ENCODE results near the gene ZMYND8. TPM values are rescaled to one million over a fixed set of nuclear protein-coding genes. Genes with fewer than 3 reads are reported as not detected.

The ZMYND8 gene
- total and polyA plus RNA-seq, 2 donors (not counting 1 experiment from before 2014, with no cell fraction given): 12.6 to 13.0 TPM

DNA sequence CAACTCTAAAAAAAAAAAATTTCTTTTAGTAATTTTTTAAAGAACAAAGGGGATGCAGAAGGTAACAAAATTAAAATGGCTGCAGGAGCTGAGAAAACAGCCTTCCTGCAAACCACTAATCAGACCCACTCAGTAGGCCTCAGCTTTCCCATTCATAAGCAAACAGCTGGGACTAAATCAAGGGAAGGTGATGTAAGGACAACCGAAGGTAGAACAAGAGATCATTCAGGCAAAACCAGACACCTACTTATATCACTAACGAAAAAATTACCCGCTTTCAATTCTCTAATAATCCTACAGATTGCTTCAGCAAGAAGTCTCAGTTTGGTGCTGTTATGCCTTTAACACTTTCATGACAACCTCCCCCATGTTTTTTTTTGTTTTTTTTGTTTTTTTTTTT is 124.0 kb downstream of the ZMYND8 start:
- Histone ChIP-seq H3K4me3 (replicated peaks in 1 of 4; ENCODE audit: control extremely low read depth in 1 of 4, insufficient read depth in 1 of 4, low read depth in 3 of 4, low read length in 4 of 4) (no peak overlapping the region), H3K4me2 (ENCODE audit: extremely low read depth, insufficient read depth, low read length) (no peak overlapping the region), H3K9me3 (ENCODE audit: control insufficient read depth, insufficient read depth, low read depth, low read length) (no peaks in the 10 kb centered on the region), H3K4me1 (ENCODE audit: control insufficient read depth, extremely low read depth, insufficient read depth, low read length) (no peaks in the 10 kb centered on the region), H3K9ac (ENCODE audit: insufficient read depth, low read length) (no peak overlapping the region), H4K20me1 (ENCODE audit: control insufficient read depth, extremely low read depth, insufficient read depth, low read length) (no peaks in the 10 kb centered on the region), H2AFZ (ENCODE audit: low read length) (no peak overlapping the region), H3K36me3 (ENCODE audit: control insufficient read depth, insufficient read depth, low read length) (peaks cover 16% of the 10 kb centered on the region), H3K79me2 (ENCODE audit: control insufficient read depth, insufficient read depth, low read length) (no peaks in the 10 kb centered on the region), H3K27me3 (ENCODE audit: control insufficient read depth, insufficient read depth, low read length) (no peaks in the 10 kb centered on the region), H3K27ac (ENCODE audit: insufficient read depth, low read length) (no peak overlapping the region)
- no peak for DNase-seq (ENCODE audit: low read depth in 2 of 2)
- TF ChIP-seq EZH2 (IDR thresholded peaks at IDR 0.05; ENCODE audit: low read length, missing control alignments): no peak
- TF ChIP-seq, protein P1, sequence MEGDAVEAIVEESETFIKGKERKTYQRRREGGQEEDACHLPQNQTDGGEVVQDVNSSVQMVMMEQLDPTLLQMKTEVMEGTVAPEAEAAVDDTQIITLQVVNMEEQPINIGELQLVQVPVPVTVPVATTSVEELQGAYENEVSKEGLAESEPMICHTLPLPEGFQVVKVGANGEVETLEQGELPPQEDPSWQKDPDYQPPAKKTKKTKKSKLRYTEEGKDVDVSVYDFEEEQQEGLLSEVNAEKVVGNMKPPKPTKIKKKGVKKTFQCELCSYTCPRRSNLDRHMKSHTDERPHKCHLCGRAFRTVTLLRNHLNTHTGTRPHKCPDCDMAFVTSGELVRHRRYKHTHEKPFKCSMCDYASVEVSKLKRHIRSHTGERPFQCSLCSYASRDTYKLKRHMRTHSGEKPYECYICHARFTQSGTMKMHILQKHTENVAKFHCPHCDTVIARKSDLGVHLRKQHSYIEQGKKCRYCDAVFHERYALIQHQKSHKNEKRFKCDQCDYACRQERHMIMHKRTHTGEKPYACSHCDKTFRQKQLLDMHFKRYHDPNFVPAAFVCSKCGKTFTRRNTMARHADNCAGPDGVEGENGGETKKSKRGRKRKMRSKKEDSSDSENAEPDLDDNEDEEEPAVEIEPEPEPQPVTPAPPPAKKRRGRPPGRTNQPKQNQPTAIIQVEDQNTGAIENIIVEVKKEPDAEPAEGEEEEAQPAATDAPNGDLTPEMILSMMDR (conservative IDR thresholded peaks at IDR 0.05 in 1 of 2, IDR thresholded peaks at IDR 0.05 in 1 of 2; ENCODE audit: low read depth in 1 of 2, low read length in 2 of 2): no peak

DNA sequence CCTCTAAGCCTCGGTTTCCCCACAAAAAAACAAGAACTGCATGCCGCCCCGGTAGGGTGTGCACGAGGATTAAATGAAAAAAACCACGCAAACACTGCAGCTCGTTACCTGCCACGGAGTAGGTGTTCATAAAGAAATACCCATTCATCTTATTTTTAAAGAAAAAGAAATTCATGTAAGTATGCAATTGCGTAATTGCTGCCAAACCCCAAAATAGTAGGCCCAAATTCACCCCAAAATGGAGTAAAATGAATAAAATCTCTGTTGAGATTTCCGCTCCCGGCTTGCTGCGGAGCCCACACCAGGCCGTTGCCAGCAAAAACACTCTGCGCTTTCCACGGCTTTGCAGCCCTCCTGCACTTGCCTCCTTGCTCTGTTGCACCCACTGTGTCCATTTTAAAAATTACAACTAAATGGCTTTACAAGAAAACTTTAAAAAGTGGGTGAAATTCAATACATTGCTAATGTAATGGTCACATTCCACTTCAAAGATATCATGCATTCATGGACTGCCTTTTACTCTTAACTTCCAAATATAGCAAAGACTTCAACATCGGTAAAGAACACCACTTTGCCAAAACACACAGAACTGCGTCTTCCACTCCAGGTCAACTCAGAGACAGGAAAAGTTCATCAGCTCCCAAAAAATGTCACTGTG is 125.0 kb downstream of the ZMYND8 start:
- Histone ChIP-seq H3K36me3 (ENCODE audit: control insufficient read depth, insufficient read depth, low read length) (peaks cover 21% of the 10 kb centered on the region), H4K20me1 (ENCODE audit: control insufficient read depth, extremely low read depth, insufficient read depth, low read length) (no peaks in the 10 kb centered on the region), H2AFZ (ENCODE audit: low read length) (no peak overlapping the region), H3K4me2 (ENCODE audit: extremely low read depth, insufficient read depth, low read length) (no peak overlapping the region), H3K9me3 (ENCODE audit: control insufficient read depth, insufficient read depth, low read depth, low read length) (no peaks in the 10 kb centered on the region), H3K27me3 (ENCODE audit: control insufficient read depth, insufficient read depth, low read length) (no peaks in the 10 kb centered on the region), H3K9ac (ENCODE audit: insufficient read depth, low read length) (no peak overlapping the region), H3K4me1 (ENCODE audit: control insufficient read depth, extremely low read depth, insufficient read depth, low read length) (no peaks in the 10 kb centered on the region), H3K27ac (ENCODE audit: insufficient read depth, low read length) (no peak overlapping the region), H3K79me2 (ENCODE audit: control insufficient read depth, insufficient read depth, low read length) (no peaks in the 10 kb centered on the region), H3K4me3 (replicated peaks in 1 of 4; ENCODE audit: control extremely low read depth in 1 of 4, insufficient read depth in 1 of 4, low read depth in 3 of 4, low read length in 4 of 4) (no peak overlapping the region)
- no peak for TF ChIP-seq EZH2 (IDR thresholded peaks at IDR 0.05; ENCODE audit: low read length, missing control alignments)
- TF ChIP-seq, protein P1 (conservative IDR thresholded peaks at IDR 0.05 in 1 of 2, IDR thresholded peaks at IDR 0.05 in 1 of 2; ENCODE audit: low read depth in 1 of 2, low read length in 2 of 2): no peak
- DNase-seq (ENCODE audit: low read depth in 2 of 2): peak; percentile 72 to 91

DNA sequence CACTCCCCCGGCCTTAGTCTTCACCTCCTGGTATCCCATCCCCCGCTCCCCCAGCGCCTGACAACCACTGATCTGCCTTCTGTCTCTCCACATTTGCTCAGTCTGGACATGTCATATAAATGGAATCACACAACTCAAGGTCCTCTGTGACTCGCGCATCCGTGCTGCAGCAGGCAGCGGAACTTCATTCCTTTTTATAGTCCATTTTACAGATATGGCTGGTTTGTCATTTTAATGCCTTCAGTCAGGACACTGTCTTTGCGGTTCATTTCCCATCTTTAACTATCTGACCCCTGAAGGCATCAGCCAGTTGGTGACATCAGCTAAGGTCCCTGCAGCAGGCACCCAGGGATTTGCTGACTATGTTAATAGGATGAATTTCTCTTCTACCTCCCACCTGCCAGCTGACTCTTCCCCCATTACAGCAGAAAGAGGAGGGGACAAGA is 125.7 kb downstream of the ZMYND8 start:
- Histone ChIP-seq H3K4me1 (ENCODE audit: control insufficient read depth, extremely low read depth, insufficient read depth, low read length) (no peaks in the 10 kb centered on the region), H4K20me1 (ENCODE audit: control insufficient read depth, extremely low read depth, insufficient read depth, low read length) (no peaks in the 10 kb centered on the region), H3K9ac (ENCODE audit: insufficient read depth, low read length) (no peak overlapping the region), H3K4me2 (ENCODE audit: extremely low read depth, insufficient read depth, low read length) (no peak overlapping the region), H3K36me3 (ENCODE audit: control insufficient read depth, insufficient read depth, low read length) (peaks cover 17% of the 10 kb centered on the region), H3K79me2 (ENCODE audit: control insufficient read depth, insufficient read depth, low read length) (no peaks in the 10 kb centered on the region), H3K9me3 (ENCODE audit: control insufficient read depth, insufficient read depth, low read depth, low read length) (no peaks in the 10 kb centered on the region), H3K4me3 (replicated peaks in 1 of 4; ENCODE audit: control extremely low read depth in 1 of 4, insufficient read depth in 1 of 4, low read depth in 3 of 4, low read length in 4 of 4) (no peak overlapping the region), H3K27ac (ENCODE audit: insufficient read depth, low read length) (no peak overlapping the region), H3K27me3 (ENCODE audit: control insufficient read depth, insufficient read depth, low read length) (no peaks in the 10 kb centered on the region), H2AFZ (ENCODE audit: low read length) (no peak overlapping the region)
- DNase-seq (ENCODE audit: low read depth in 2 of 2): peak in 1 of 2 donors; percentile 53
- TF ChIP-seq, protein P1 (conservative IDR thresholded peaks at IDR 0.05 in 1 of 2, IDR thresholded peaks at IDR 0.05 in 1 of 2; ENCODE audit: low read depth in 1 of 2, low read length in 2 of 2): no peak
- TF ChIP-seq EZH2 (IDR thresholded peaks at IDR 0.05; ENCODE audit: low read length, missing control alignments): no peak
